Measurements from ENCODE around the gene STK26. TPM values are rescaled to one million over a fixed set of nuclear protein-coding genes. Genes with fewer than 3 reads are reported as not detected.

STK26 gene
- polyA plus RNA-seq, 3 donors = 11.7 to 25.1 (median 22.2) TPM

- Mint-ChIP-seq H3K27ac (peak overlapping the region in 6 of 7 donors; percentile 54 to 89 (median 62)), H3K27me3 (ENCODE audit: low read depth in 3 of 3) (peaks cover 0 to 41% (median 2%) of the 10 kb centered on the region in 3 donors), H3K4me1 (peaks cover 33% of the 10 kb centered on the region), H3K9me3 (peaks cover 0 to 8% (median 0%) of the 10 kb centered on the region in 7 donors), H3K36me3 (peaks cover 0 to 2% of the 10 kb centered on the region in 2 donors), H3K4me3 (no peak overlapping the region)
- H3K9me3 ChIP-seq (replicated peaks in 1 of 2; ENCODE audit: control insufficient read depth in 1 of 2, insufficient read depth in 1 of 2, low read length in 2 of 2) = no peaks in the 10 kb centered on the region
- H3K27me3 ChIP-seq (ENCODE audit: control insufficient read depth in 2 of 2, insufficient read depth in 2 of 2, low read length in 2 of 2) = peaks cover 0 to 30% of the 10 kb centered on the region in 2 donors
- no peaks in the 10 kb centered on the region for H3K36me3 ChIP-seq (replicated peaks in 1 of 2; ENCODE audit: control insufficient read depth in 1 of 2, insufficient read depth in 2 of 2, low read length in 2 of 2)
- no CpG with 5 or more reads among the region's 4 CpGs for WGBS (ENCODE audit: insufficient coverage)
- no peaks in the 10 kb centered on the region for H4K20me1 ChIP-seq (ENCODE audit: insufficient read depth, low read length)
- H2AFZ ChIP-seq (ENCODE audit: insufficient read depth, low read depth, low read length, poor library complexity, severe bottlenecking) = peak overlapping the region; percentile 65
- H3K9ac ChIP-seq (ENCODE audit: insufficient read depth, low read length, poor library complexity, severe bottlenecking) = no peak overlapping the region
- DNase-seq = peak; percentile 27 to 42 (median 34)
- intact Hi-C loops (cut with micrococcal nuclease) = no loop called here
- no peak for TF ChIP-seq CTCF (IDR thresholded peaks at IDR 0.05)
- no peak overlapping the region for H3K4me3 ChIP-seq (replicated peaks in 1 of 3; ENCODE audit: low read depth in 2 of 3, low read length in 3 of 3)
- H3K4me2 ChIP-seq (replicated peaks; ENCODE audit: extremely low read depth, low read length, poor library complexity, severe bottlenecking) = no peak overlapping the region
- H3K4me1 ChIP-seq (ENCODE audit: control insufficient read depth in 1 of 2, insufficient read depth in 2 of 2, low read length in 2 of 2) = peaks cover 32 to 44% of the 10 kb centered on the region in 2 donors
- H3K27ac ChIP-seq (ENCODE audit: low read depth in 1 of 2, low read length in 2 of 2) = peak overlapping the region; percentile 20 to 56
- no peaks in the 10 kb centered on the region for H3K79me2 ChIP-seq (ENCODE audit: insufficient read depth, low read length)
Measured at GRCh38 chrX:131985526-131986049, 37.5 kb upstream of the STK26 start.

GRCh38 chrX:131987252-131987651, 35.9 kb upstream of the STK26 start:
- H3K9me3 Mint-ChIP-seq = peaks cover 0 to 8% (median 2%) of the 10 kb centered on the region in 7 donors
- H3K27ac Mint-ChIP-seq = peak overlapping the region; percentile 93 to 99 (median 97)
- peak overlapping the region; percentile 59 to 88 for H3K27ac ChIP-seq (ENCODE audit: low read depth in 1 of 2, low read length in 2 of 2)
- H3K27me3 ChIP-seq (ENCODE audit: control insufficient read depth in 2 of 2, insufficient read depth in 2 of 2, low read length in 2 of 2) = peaks cover 0 to 18% of the 10 kb centered on the region in 2 donors
- H3K4me3 Mint-ChIP-seq = peak overlapping the region; percentile 67 to 84
- peak overlapping the region; percentile 70 for H3K4me2 ChIP-seq (replicated peaks; ENCODE audit: extremely low read depth, low read length, poor library complexity, severe bottlenecking)
- H3K27me3 Mint-ChIP-seq (ENCODE audit: low read depth in 3 of 3) = peaks cover 0 to 45% (median 2%) of the 10 kb centered on the region in 3 donors
- peak overlapping the region; percentile 46 for H2AFZ ChIP-seq (ENCODE audit: insufficient read depth, low read depth, low read length, poor library complexity, severe bottlenecking)
- whole genome bisulfite sequencing (ENCODE audit: insufficient coverage) = 0% methylated on average over 1 of the region's 5 CpGs
- H3K36me3 ChIP-seq (replicated peaks in 1 of 2; ENCODE audit: control insufficient read depth in 1 of 2, insufficient read depth in 2 of 2, low read length in 2 of 2) = no peaks in the 10 kb centered on the region
- intact Hi-C loops (cut with micrococcal nuclease) = no loop called here
- peaks cover 33% of the 10 kb centered on the region for H3K4me1 Mint-ChIP-seq
- no peaks in the 10 kb centered on the region for H3K9me3 ChIP-seq (replicated peaks in 1 of 2; ENCODE audit: control insufficient read depth in 1 of 2, insufficient read depth in 1 of 2, low read length in 2 of 2)
- no peaks in the 10 kb centered on the region for H3K79me2 ChIP-seq (ENCODE audit: insufficient read depth, low read length)
- H3K36me3 Mint-ChIP-seq = peaks cover 0 to 2% of the 10 kb centered on the region in 2 donors
- no peak for TF ChIP-seq CTCF (IDR thresholded peaks at IDR 0.05)
- DNase-seq = peak; percentile 64 to 82 (median 77)
- H3K9ac ChIP-seq (ENCODE audit: insufficient read depth, low read length, poor library complexity, severe bottlenecking) = peak overlapping the region; percentile 64
- H4K20me1 ChIP-seq (ENCODE audit: insufficient read depth, low read length) = no peaks in the 10 kb centered on the region
- peaks cover 32 to 44% of the 10 kb centered on the region in 2 donors for H3K4me1 ChIP-seq (ENCODE audit: control insufficient read depth in 1 of 2, insufficient read depth in 2 of 2, low read length in 2 of 2)
- peak overlapping the region in 2 of 3 experiments; percentile 37 to 59 for H3K4me3 ChIP-seq (replicated peaks in 1 of 3; ENCODE audit: low read depth in 2 of 3, low read length in 3 of 3)

Data from CD14-positive monocyte (primary cell).